ENCODE data around the gene MAP2K5.

MAP2K5 gene

DNA sequence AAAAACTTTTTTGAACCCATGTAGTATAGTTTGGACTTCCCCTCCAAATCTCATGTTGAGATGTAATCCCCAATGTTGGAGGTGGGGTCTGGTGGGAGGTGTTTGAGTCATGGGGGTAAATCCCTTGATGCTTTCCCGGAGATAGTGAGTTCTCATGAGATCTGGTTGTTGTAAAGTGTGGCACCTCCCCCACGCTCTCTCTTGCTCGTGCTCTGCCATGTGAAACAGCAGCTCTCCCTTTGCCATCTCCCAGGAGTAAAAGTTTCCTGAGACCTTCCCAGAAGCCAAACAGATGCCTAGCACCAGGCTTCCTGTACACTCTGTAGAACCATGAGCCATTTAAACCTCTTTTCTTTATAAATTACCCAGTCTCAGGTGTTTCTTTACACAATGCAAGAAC, 313.3 kb downstream of the MAP2K5 start:
- no peaks in the 10 kb centered on the region for H3K27me3 ChIP-seq (replicated peaks; ENCODE audit: insufficient read depth, low read length)
- no peaks in the 10 kb centered on the region for H4K20me1 ChIP-seq (ENCODE audit: insufficient read depth, low read length)
- H3K9ac ChIP-seq (ENCODE audit: low read length) = no peak overlapping the region
- no peaks in the 10 kb centered on the region for H3K36me3 ChIP-seq (replicated peaks; ENCODE audit: insufficient read depth, low read length)
- no peak overlapping the region for H2AFZ ChIP-seq (ENCODE audit: low read length)
- H3K4me1 ChIP-seq (ENCODE audit: low read length) = peaks cover 9% of the 10 kb centered on the region
- no peak overlapping the region for H3K27ac ChIP-seq (ENCODE audit: low read length)
- no peaks in the 10 kb centered on the region for H3K79me2 ChIP-seq (ENCODE audit: low read length)
- H3K4me2 ChIP-seq (ENCODE audit: low read depth, low read length) = no peak overlapping the region
- H3F3A ChIP-seq (ENCODE audit: insufficient read depth, low read length) = no peaks in the 10 kb centered on the region
- no peaks in the 10 kb centered on the region for H3K9me2 ChIP-seq (replicated peaks; ENCODE audit: insufficient read depth, low read length)
- no peak for DNase-seq
- H3K9me3 ChIP-seq (replicated peaks; ENCODE audit: insufficient read depth, low read length) = no peaks in the 10 kb centered on the region
- TF ChIP-seq EZH2 (optimal IDR thresholded peaks at IDR 0.05; ENCODE audit: low read depth, low read length) (no peak), EZH2phosphoT487 (IDR thresholded peaks at IDR 0.05; ENCODE audit: low read length) (no peak), CTCF (IDR thresholded peaks at IDR 0.05; ENCODE audit: low read length) (no peak)
- H3K4me3 ChIP-seq (ENCODE audit: low read length) = no peak overlapping the region

Measured in MM.1S (cell line).